ENCODE measurements around the gene FAR2.
"Not testable (repeated sequence)": the region's sequence is repeated elsewhere in the genome, so short reads cannot be mapped to it uniquely, and the experiment has no call there.

DNA sequence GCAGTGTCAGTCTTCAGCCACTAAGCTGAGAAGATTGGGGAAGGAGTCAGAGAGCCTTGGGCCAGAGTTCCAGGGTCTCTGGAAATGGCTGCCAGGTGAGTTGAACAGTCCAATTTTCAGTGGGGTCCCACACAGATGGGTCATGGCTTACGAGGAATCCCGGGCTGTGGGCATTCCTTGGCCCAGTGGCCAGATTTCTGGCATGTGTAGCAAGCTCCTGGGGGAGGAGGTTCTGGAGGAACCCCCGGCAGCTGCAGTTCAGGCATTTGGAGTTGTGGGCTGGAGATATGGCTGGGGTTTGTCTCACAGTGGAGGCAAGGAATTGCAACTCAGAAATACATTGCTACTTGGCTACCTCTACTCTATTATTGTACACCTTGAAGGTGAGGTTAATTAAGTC is 10.8 kb upstream of the FAR2 start:
- TF ChIP-seq CTCF (conservative IDR thresholded peaks at IDR 0.05); EZH2 (IDR thresholded peaks at IDR 0.05; ENCODE audit: low read depth): not testable (repeated sequence)
